ENCODE measurements around the gene SHC2. TPM values are rescaled to one million over a fixed set of nuclear protein-coding genes. Genes with fewer than 3 reads are reported as not detected.
A peak's percentile ranks its signal among the peaks of the same experiment; 100 is the strongest.

The SHC2 gene
- total and polyA plus RNA-seq, 9 of the 15 experiments (the other 6 are each of a cell fraction or from before 2014, with no cell fraction given), result 0.14 to 0.36 (median 0.17) TPM; not detected in 5

- TF ChIP-seq ESRRB (CRISPR knock-in tag; IDR thresholded peaks at IDR 0.05; ENCODE audit: borderline replicate concordance) (no peak), ZNF239 (CRISPR knock-in tag; IDR thresholded peaks at IDR 0.05) (no peak), ZBTB7A (IDR thresholded peaks at IDR 0.05; ENCODE audit: borderline replicate concordance, control insufficient read depth, low read depth, low read length) (peak; percentile 74; the same call in 1 of the 2 replicates), CXXC5 (CRISPR knock-in tag; IDR thresholded peaks at IDR 0.05) (peak; percentile 59), HDAC1 (IDR thresholded peaks at IDR 0.05) (0 out of 4 replicates have a peak, but pooled peaks of 1 of the 2 experiments have one; percentile 45), RB1 (IDR thresholded peaks at IDR 0.05; ENCODE audit: low read depth) (peak; percentile 16; the same call in 1 of the 2 replicates), GABPB1 (CRISPR knock-in tag; IDR thresholded peaks at IDR 0.05) (peak; percentile 61), NRF1 (conservative IDR thresholded peaks at IDR 0.05 in 1 of 2, IDR thresholded peaks at IDR 0.05 in 1 of 2) (peak; percentile 80 to 83), TFAP4 (CRISPR knock-in tag; IDR thresholded peaks at IDR 0.05; ENCODE audit: borderline replicate concordance) (peak; percentile 74), ZNF695 (CRISPR knock-in tag; IDR thresholded peaks at IDR 0.05) (no peak), ZFX (CRISPR knock-in tag; IDR thresholded peaks at IDR 0.05) (peak; percentile 64), GATA2 (CRISPR knock-in tag; IDR thresholded peaks at IDR 0.05) (peak; percentile 68)
- TF ChIP-seq, protein P1, sequence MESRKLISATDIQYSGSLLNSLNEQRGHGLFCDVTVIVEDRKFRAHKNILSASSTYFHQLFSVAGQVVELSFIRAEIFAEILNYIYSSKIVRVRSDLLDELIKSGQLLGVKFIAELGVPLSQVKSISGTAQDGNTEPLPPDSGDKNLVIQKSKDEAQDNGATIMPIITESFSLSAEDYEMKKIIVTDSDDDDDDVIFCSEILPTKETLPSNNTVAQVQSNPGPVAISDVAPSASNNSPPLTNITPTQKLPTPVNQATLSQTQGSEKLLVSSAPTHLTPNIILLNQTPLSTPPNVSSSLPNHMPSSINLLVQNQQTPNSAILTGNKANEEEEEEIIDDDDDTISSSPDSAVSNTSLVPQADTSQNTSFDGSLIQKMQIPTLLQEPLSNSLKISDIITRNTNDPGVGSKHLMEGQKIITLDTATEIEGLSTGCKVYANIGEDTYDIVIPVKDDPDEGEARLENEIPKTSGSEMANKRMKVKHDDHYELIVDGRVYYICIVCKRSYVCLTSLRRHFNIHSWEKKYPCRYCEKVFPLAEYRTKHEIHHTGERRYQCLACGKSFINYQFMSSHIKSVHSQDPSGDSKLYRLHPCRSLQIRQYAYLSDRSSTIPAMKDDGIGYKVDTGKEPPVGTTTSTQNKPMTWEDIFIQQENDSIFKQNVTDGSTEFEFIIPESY (CRISPR knock-in tag; IDR thresholded peaks at IDR 0.05), result no peak
- TF ChIP-seq, protein P2, sequence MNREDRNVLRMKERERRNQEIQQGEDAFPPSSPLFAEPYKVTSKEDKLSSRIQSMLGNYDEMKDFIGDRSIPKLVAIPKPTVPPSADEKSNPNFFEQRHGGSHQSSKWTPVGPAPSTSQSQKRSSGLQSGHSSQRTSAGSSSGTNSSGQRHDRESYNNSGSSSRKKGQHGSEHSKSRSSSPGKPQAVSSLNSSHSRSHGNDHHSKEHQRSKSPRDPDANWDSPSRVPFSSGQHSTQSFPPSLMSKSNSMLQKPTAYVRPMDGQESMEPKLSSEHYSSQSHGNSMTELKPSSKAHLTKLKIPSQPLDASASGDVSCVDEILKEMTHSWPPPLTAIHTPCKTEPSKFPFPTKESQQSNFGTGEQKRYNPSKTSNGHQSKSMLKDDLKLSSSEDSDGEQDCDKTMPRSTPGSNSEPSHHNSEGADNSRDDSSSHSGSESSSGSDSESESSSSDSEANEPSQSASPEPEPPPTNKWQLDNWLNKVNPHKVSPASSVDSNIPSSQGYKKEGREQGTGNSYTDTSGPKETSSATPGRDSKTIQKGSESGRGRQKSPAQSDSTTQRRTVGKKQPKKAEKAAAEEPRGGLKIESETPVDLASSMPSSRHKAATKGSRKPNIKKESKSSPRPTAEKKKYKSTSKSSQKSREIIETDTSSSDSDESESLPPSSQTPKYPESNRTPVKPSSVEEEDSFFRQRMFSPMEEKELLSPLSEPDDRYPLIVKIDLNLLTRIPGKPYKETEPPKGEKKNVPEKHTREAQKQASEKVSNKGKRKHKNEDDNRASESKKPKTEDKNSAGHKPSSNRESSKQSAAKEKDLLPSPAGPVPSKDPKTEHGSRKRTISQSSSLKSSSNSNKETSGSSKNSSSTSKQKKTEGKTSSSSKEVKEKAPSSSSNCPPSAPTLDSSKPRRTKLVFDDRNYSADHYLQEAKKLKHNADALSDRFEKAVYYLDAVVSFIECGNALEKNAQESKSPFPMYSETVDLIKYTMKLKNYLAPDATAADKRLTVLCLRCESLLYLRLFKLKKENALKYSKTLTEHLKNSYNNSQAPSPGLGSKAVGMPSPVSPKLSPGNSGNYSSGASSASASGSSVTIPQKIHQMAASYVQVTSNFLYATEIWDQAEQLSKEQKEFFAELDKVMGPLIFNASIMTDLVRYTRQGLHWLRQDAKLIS (CRISPR knock-in tag; IDR thresholded peaks at IDR 0.05), result peak; percentile 57; the same call in 1 of the 2 replicates
- TF ChIP-seq, protein P3, sequence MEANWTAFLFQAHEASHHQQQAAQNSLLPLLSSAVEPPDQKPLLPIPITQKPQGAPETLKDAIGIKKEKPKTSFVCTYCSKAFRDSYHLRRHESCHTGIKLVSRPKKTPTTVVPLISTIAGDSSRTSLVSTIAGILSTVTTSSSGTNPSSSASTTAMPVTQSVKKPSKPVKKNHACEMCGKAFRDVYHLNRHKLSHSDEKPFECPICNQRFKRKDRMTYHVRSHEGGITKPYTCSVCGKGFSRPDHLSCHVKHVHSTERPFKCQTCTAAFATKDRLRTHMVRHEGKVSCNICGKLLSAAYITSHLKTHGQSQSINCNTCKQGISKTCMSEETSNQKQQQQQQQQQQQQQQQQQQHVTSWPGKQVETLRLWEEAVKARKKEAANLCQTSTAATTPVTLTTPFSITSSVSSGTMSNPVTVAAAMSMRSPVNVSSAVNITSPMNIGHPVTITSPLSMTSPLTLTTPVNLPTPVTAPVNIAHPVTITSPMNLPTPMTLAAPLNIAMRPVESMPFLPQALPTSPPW (CRISPR knock-in tag; IDR thresholded peaks at IDR 0.05), result peak; percentile 80
- TF ChIP-seq, protein P4, sequence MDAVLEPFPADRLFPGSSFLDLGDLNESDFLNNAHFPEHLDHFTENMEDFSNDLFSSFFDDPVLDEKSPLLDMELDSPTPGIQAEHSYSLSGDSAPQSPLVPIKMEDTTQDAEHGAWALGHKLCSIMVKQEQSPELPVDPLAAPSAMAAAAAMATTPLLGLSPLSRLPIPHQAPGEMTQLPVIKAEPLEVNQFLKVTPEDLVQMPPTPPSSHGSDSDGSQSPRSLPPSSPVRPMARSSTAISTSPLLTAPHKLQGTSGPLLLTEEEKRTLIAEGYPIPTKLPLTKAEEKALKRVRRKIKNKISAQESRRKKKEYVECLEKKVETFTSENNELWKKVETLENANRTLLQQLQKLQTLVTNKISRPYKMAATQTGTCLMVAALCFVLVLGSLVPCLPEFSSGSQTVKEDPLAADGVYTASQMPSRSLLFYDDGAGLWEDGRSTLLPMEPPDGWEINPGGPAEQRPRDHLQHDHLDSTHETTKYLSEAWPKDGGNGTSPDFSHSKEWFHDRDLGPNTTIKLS (IDR thresholded peaks at IDR 0.05; ENCODE audit: borderline replicate concordance, low read depth), result no peak
Observed at GRCh38 chr19:461721-462551, 1.1 kb upstream of the SHC2 start (continued).

Data from K562 (cell line).